Measurements from ENCODE around the gene EIF2B2. TPM values are rescaled to one million over a fixed set of nuclear protein-coding genes. Genes with fewer than 3 reads are reported as not detected.

Gene EIF2B2
- total and polyA plus RNA-seq, 10 of the 15 experiments (the other 5 are each of a cell fraction or from before 2014, with no cell fraction given), result 17.4 to 168 (median 65.5) TPM

DNA sequence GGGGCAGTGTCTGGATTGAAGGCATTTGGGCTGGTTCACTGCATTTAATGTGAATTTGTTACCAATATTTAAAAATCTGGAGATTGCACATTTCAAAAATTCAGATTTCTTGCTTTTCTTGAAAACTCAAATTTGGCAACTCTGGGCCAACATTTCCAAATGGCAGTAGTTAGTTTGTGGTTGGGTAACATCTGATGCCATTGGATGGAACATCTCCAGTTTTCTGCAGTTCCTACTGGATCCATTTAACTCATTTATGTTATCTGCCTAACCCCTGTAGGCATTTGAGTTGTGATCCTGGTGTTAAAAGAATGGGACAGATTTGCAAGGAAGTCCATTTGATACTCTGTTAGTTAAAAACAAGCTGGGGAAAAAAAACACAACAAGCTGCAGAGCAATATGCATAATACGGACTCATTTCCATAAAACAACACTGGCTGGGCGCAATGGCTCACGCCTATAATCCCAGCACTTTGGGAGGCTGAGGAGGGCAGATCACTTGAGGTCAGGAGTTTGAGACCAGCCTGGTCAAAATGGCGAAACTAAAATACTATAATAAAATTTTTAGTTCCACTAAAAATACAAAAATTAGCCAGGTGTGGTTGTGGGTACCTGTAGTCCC, 7.9 kb downstream of the EIF2B2 start:
- Histone ChIP-seq H3K4me1 (ENCODE audit: control insufficient read depth, insufficient read depth, low read length) (no peaks in the 10 kb centered on the region), H3K36me3 (ENCODE audit: control insufficient read depth in 2 of 2, insufficient read depth in 2 of 2, low read length in 1 of 2) (peaks cover 8 to 32% of the 10 kb centered on the region in 2 experiments), H3K9ac (ENCODE audit: control insufficient read depth, insufficient read depth, low read length) (no peak overlapping the region), H4K20me1 (ENCODE audit: control insufficient read depth, insufficient read depth) (no peaks in the 10 kb centered on the region), H3K4me3 (no peak overlapping the region), H3K27me3 (replicated peaks in 1 of 2; ENCODE audit: control insufficient read depth in 2 of 2, insufficient read depth in 2 of 2, low read length in 1 of 2) (no peaks in the 10 kb centered on the region), H3K27ac (ENCODE audit: control insufficient read depth, insufficient read depth) (no peak overlapping the region), H3K79me2 (ENCODE audit: control insufficient read depth, insufficient read depth, low read length) (no peaks in the 10 kb centered on the region), H3K4me2 (ENCODE audit: control insufficient read depth, insufficient read depth) (no peak overlapping the region), H3K9me3 (replicated peaks; ENCODE audit: control insufficient read depth, insufficient read depth, low read length) (no peaks in the 10 kb centered on the region), H2AFZ (ENCODE audit: control insufficient read depth, low read depth, low read length) (no peak overlapping the region)
- RAD21 ChIA-PET (ENCODE audit: unreplicated experiment), result no interaction called here
- POLR2A ChIA-PET, result no interaction called here
- WGBS (ENCODE audit: insufficient coverage, insufficient replicate concordance, low lambda C conversion rate, missing lambda C conversion rate), result 94% methylated on average over 4 of the region's 4 CpGs
- FAIRE-seq (no peak), DNase-seq (ENCODE audit: low read depth, low spot score) (no peak), ATAC-seq (no peak)
- TF ChIP-seq SRF (IDR thresholded peaks at IDR 0.05; ENCODE audit: low read depth in 2 of 2, low read length in 2 of 2) (no peak), ZBTB11 (CRISPR knock-in tag; IDR thresholded peaks at IDR 0.05) (no peak), PAX8 (IDR thresholded peaks at IDR 0.05) (no peak)
- TF ChIP-seq, protein P1, sequence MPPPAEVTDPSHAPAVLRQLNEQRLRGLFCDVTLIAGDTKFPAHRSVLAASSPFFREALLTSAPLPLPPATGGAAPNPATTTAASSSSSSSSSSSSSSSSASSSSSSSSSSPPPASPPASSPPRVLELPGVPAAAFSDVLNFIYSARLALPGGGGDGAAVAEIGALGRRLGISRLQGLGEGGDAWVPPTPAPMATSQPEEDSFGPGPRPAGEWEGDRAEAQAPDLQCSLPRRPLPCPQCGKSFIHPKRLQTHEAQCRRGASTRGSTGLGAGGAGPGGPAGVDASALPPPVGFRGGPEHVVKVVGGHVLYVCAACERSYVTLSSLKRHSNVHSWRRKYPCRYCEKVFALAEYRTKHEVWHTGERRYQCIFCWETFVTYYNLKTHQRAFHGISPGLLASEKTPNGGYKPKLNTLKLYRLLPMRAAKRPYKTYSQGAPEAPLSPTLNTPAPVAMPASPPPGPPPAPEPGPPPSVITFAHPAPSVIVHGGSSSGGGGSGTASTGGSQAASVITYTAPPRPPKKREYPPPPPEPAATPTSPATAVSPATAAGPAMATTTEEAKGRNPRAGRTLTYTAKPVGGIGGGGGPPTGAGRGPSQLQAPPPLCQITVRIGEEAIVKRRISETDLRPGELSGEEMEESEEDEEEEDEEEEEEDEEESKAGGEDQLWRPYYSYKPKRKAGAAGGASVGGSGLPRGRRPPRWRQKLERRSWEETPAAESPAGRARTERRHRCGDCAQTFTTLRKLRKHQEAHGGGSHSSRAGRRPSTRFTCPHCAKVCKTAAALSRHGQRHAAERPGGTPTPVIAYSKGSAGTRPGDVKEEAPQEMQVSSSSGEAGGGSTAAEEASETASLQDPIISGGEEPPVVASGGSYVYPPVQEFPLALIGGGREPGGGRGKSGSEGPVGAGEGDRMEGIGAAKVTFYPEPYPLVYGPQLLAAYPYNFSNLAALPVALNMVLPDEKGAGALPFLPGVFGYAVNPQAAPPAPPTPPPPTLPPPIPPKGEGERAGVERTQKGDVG (CRISPR knock-in tag; IDR thresholded peaks at IDR 0.05), result no peak
- BruUV-seq (replicated peaks), result no TSS peak
- in situ Hi-C loops (cut with MboI), result no loop called here
- SMC1A ChIA-PET (ENCODE audit: uncharacterized antibody, unreplicated experiment), result no interaction called here
- CTCF ChIA-PET, result no interaction called here
- intact Hi-C loops (cut with micrococcal nuclease; ENCODE audit: unreplicated experiment), result no loop called here

Measured in GM12878 (cell line).